Cardiac atrium fibroblast (primary cell): Measurements from ENCODE around the gene RSPH10B. TPM values are rescaled to one million over a fixed set of nuclear protein-coding genes. Genes with fewer than 3 reads are reported as not detected.

Experiments used
- total RNA-seq: library from RNA; depleted of rRNA; stranded (reverse); fragments of >200 nt; gene quantifications from 2 replicates; pipeline ENCODE4 v1.2.3, GENCODE V29; 2015

The RSPH10B gene
- not detected in 2 replicates for total RNA-seq

DNA sequence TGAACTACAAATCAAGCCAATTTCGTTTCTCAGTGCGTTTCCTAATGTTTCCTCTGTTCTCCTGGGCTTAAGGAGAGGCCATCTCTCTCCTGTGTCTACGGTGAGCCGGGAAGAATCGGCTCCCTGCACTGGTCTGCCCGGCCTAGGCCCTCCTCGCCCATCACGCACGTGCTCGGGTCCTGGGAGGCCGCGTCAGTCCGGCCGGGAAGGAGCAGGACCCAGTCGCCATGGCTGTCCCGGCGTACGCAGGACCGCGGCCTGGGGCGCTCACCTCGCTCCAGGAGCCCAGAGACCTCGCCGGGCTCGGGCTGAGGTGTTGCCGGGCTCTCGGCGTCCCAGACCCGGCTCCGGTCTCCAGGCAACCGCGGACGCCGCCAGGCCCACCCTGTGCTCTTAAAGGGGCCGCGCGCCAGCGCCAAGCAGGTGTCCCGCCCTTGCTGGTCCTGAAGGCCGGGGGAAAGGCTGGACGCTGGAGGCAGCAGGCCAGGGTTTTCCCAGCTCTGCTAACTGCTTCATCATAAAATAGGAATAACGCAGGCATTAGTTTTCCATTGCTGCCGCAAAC, at the start of gene RSPH10B:
Gene RSPH10B, minus strand, starts transcription at position 343 of the 565 bp plus-strand sequence. CDS start 3,573 bp downstream, outside the sequence.

DNA sequence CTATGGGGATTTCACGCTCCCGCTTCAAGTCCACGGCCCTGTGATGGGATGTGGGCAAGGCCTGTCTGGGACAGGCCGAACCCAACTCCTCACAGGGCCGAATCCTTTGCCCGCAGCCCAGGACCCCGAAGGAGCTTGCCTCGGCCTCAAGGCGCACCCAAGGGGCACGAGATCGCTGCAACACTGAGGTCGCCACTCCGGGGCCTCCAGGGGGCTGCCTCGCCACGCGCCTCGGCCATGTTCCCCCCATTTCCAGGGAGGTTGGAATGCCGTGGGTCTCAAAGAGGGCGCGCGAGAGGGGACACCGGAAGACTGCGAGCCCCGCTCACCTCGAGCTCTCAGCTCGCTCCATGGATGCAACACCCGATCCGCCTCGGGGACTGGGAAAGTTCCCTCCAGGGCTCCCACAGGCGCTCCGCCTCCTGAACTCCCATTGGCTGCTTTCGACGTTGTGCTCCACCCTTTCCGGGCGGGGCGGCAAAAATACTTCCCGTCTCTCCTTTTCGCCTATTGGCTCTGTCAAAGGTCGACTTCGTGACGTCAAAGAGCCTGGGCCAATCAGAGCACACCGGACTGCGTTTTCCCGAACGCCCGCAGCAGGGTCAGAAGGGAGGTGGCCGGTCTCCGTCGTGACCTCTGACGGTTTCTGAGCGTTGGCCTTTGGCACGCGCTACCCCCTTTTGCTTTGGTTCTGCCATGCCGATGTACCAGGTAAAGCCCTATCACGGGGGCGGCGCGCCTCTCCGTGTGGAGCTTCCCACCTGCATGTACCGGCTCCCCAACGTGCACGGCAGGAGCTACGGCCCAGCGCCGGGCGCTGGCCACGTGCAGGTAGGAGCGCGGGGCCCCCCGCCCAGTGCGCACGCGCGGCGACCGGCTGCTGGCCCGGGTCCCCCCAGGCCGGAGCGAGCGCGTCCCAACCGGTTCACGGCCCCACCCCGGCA, 38.5 kb upstream of the RSPH10B start, which contains the start of the genes AIMP2 and PMS2:
Gene AIMP2, plus strand, starts transcription at position 605 of the 944 bp plus-strand sequence. Its CDS starts 92 bp downstream, at position 697.
Gene PMS2, minus strand, starts transcription at position 382 of the 944 bp plus-strand sequence. Its CDS starts 30 bp downstream, at position 352.

GRCh38 chr7:5898480-5899224, 71.8 kb downstream of the RSPH10B start, which contains the start of gene CCZ1:
TSS of gene CCZ1 (plus strand) at chr7:5898733. CDS start at chr7:5898800, 67 bp downstream.

Other genes with a start within 250 kb of the RSPH10B start
- 31.6 and 35.2 TPM in 2 replicates for gene RNF216, start 189.0 kb downstream of the RSPH10B start, total RNA-seq
- gene OCM, start 89.9 kb downstream of the RSPH10B start, total RNA-seq: not detected in 2 replicates
- gene CCZ1, start 72.0 kb downstream of the RSPH10B start, total RNA-seq: 33.0 and 45.2 TPM in 2 replicates
- gene PMS2, start 38.4 kb upstream of the RSPH10B start, total RNA-seq: 9.6 and 11.0 TPM in 2 replicates
- gene AIMP2, start 38.6 kb upstream of the RSPH10B start, total RNA-seq: 55.2 and 59.1 TPM in 2 replicates
- not detected in 2 replicates for gene ANKRD61, start 60.7 kb upstream of the RSPH10B start, total RNA-seq
- 79.8 and 150 TPM in 2 replicates for gene EIF2AK1, start 88.5 kb upstream of the RSPH10B start, total RNA-seq
- gene USP42, start 134.3 kb upstream of the RSPH10B start, total RNA-seq: 3.6 and 3.7 TPM in 2 replicates